Ascending aorta (tissue), 2 donors: ENCODE data around the gene CLMP. TPM values are rescaled to one million over a fixed set of nuclear protein-coding genes. Genes with fewer than 3 reads are reported as not detected.

Experiments
- DNase-seq, 2 donors: peaks; one replicate each; pipeline ENCODE4 v3.0.0-alpha.2; 2019; ENCODE audit warnings: low spot score in 2 of 2
- H3K27ac ChIP-seq, 2 donors: fragments of 200-600 bp; sonication (generic); one replicate each; pipeline ENCODE4 v1.5.1; 2016 to 2017; ENCODE audit warnings: mild to moderate bottlenecking in 1 of 2
- H3K27me3 ChIP-seq: fragments of 200-600 bp; sonication (generic); one replicate; pipeline ENCODE4 v1.5.1; 2017
- H3K36me3 ChIP-seq, 2 donors: fragments of 200-600 bp; sonication (generic); one replicate each; pipeline ENCODE4 v1.5.1; 2016
- H3K4me1 ChIP-seq, 2 donors: fragments of 200-600 bp; sonication (generic); one replicate each; pipeline ENCODE4 v1.5.1; 2016 to 2017; ENCODE audit warnings: mild to moderate bottlenecking in 1 of 2
- H3K4me3 ChIP-seq, 2 donors: fragments of 200-600 bp; sonication (generic); one replicate each; pipeline ENCODE4 v1.5.1; 2016 to 2017; ENCODE audit warnings: mild to moderate bottlenecking in 1 of 2
- H3K9me3 ChIP-seq, 2 donors: fragments of 200-600 bp; sonication (generic); one replicate each; pipeline ENCODE4 v1.5.1; 2016
- CTCF ChIP-seq, 3 experiments: fragments of 200-600 bp in 2 of 3; fragments of 450-650 bp in 1 of 3; sonication (generic) in 2 of 3; IDR thresholded peaks; one replicate each; pipeline ENCODE4 v1.5.1; 2016 to 2019; ENCODE audit warnings: antibody characterized with exemption in 3 of 3, mild to moderate bottlenecking in 1 of 3, moderate library complexity in 1 of 3
- intact Hi-C: fragments of 100-400 bp; cut with DNase I; formaldehyde crosslinking; loops from one replicate; pipeline ENCODE4 v1.15.1; 2023
- total RNA-seq: library from RNA; depleted of rRNA; stranded (reverse); fragments of >200 nt; gene quantifications from one replicate; pipeline ENCODE4 v1.1.0, GENCODE V29; 2016

CLMP gene
- total RNA-seq, 1 donor from 2014 or later: 70.6 TPM

- Histone ChIP-seq H3K4me1 (peaks cover 0 to 4% of the 10 kb centered on the region in 2 donors), H3K27me3 (no peaks in the 10 kb centered on the region), H3K27ac (peak overlapping the region; percentile 42 to 58), H3K36me3 (no peaks in the 10 kb centered on the region), H3K9me3 (no peaks in the 10 kb centered on the region), H3K4me3 (no peak overlapping the region)
- intact Hi-C loops: no loop called here
- no peak for DNase-seq
- TF ChIP-seq CTCF (IDR thresholded peaks at IDR 0.05): peak; percentile 4 to 44 (median 26)
Measured at GRCh38 chr11:123166071-123166559, 28.9 kb downstream of the CLMP start.

GRCh38 chr11:123164732-123165450 lies 30.2 kb downstream of the CLMP start:
- peaks cover 2 to 14% of the 10 kb centered on the region in 2 donors for H3K4me1 ChIP-seq
- H3K9me3 ChIP-seq: no peaks in the 10 kb centered on the region
- H3K4me3 ChIP-seq: no peak overlapping the region
- no peaks in the 10 kb centered on the region for H3K36me3 ChIP-seq
- no peak for DNase-seq
- H3K27ac ChIP-seq: peak overlapping the region; percentile 42 to 58
- H3K27me3 ChIP-seq: no peaks in the 10 kb centered on the region
- TF ChIP-seq CTCF (IDR thresholded peaks at IDR 0.05): no peak
- intact Hi-C loops: no loop called here

- no peak for TF ChIP-seq CTCF (IDR thresholded peaks at IDR 0.05)
- no peaks in the 10 kb centered on the region for H3K27me3 ChIP-seq
- H3K4me3 ChIP-seq: no peak overlapping the region
- H3K9me3 ChIP-seq: no peaks in the 10 kb centered on the region
- DNase-seq: no peak
- H3K27ac ChIP-seq: peak overlapping the region; percentile 84 to 93
- intact Hi-C loops: no loop called here
- peaks cover 2 to 23% of the 10 kb centered on the region in 2 donors for H3K4me1 ChIP-seq
- H3K36me3 ChIP-seq: no peaks in the 10 kb centered on the region
Measured at GRCh38 chr11:123163621-123164020, 31.4 kb downstream of the CLMP start.

GRCh38 chr11:123161376-123162030 lies 33.5 kb downstream of the CLMP start:
- Histone ChIP-seq H3K4me3 (no peak overlapping the region), H3K36me3 (no peaks in the 10 kb centered on the region), H3K27me3 (no peaks in the 10 kb centered on the region), H3K9me3 (no peaks in the 10 kb centered on the region), H3K4me1 (peaks cover 2 to 41% of the 10 kb centered on the region in 2 donors), H3K27ac (peak overlapping the region; percentile 84 to 93)
- intact Hi-C loops: no loop called here
- no peak for DNase-seq
- TF ChIP-seq CTCF (IDR thresholded peaks at IDR 0.05): no peak

GRCh38 chr11:123159183-123159857 lies 35.7 kb downstream of the CLMP start:
- intact Hi-C loops: loop anchor here (2.0 to 5.0 kb wide), 4 partner anchors 23 to 78 kb away; partner anchors contain the start of gene CLMP
- Histone ChIP-seq H3K27me3 (no peaks in the 10 kb centered on the region), H3K4me3 (no peak overlapping the region), H3K4me1 (peaks cover 2 to 42% of the 10 kb centered on the region in 2 donors), H3K27ac (peak overlapping the region; percentile 84 to 93), H3K36me3 (no peaks in the 10 kb centered on the region), H3K9me3 (no peaks in the 10 kb centered on the region)
- no peak for TF ChIP-seq CTCF (IDR thresholded peaks at IDR 0.05)
- peak; percentile 68 to 90 for DNase-seq
